ENCODE results near the gene E4F1.

The E4F1 gene

GRCh38 chr16:2246301-2246885 lies 23.0 kb downstream of the E4F1 start:
- no peak overlapping the region for H3K4me3 ChIP-seq
- no peak for TF ChIP-seq CTCF (IDR thresholded peaks at IDR 0.05)
- no peak overlapping the region for H3K27ac ChIP-seq
- DNase-seq (ENCODE audit: low spot score) = no peak

GRCh38 chr16:2250652-2251295 lies 27.4 kb downstream of the E4F1 start:
- no peak for DNase-seq (ENCODE audit: low spot score)
- TF ChIP-seq CTCF (IDR thresholded peaks at IDR 0.05) = no peak
- Histone ChIP-seq H3K27ac (peak overlapping the region; percentile 80 to 98), H3K4me3 (peak overlapping the region; percentile 96)

- H3K27ac ChIP-seq = peak within 1 kb of the TSS; percentile 80 to 98
- DNase-seq (ENCODE audit: low spot score) = peak; percentile 96
- TF ChIP-seq CTCF (IDR thresholded peaks at IDR 0.05) = peak; percentile 58
These were observed 28.1 kb downstream of the E4F1 start, which contains the start of gene ECI1 for GRCh38 chr16:2251296-2252111. TSS of gene ECI1 (minus strand) at chr16:2251587. CDS start at chr16:2251566, 21 bp downstream.

GRCh38 chr16:2252806-2253148 lies 29.4 kb downstream of the E4F1 start:
- no peak overlapping the region for H3K4me3 ChIP-seq
- TF ChIP-seq CTCF (IDR thresholded peaks at IDR 0.05) = no peak
- no peak for DNase-seq (ENCODE audit: low spot score)
- no peak overlapping the region for H3K27ac ChIP-seq

More at GRCh38 chr16:2251296-2252111, 28.1 kb downstream of the E4F1 start, which contains the start of gene ECI1:
- H3K4me3 ChIP-seq = peak within 1 kb of the TSS; percentile 96

- DNase-seq (ENCODE audit: low spot score) = no peak
- no peak overlapping the region for H3K27ac ChIP-seq
These were observed 29.9 kb downstream of the E4F1 start for GRCh38 chr16:2253293-2253692.

GRCh38 chr16:2256531-2257140 lies 33.2 kb downstream of the E4F1 start:
- no peak overlapping the region for H3K4me3 ChIP-seq
- no peak overlapping the region for H3K27ac ChIP-seq
- no peak for DNase-seq (ENCODE audit: low spot score)
- no peak for TF ChIP-seq CTCF (IDR thresholded peaks at IDR 0.05)

More at GRCh38 chr16:2253293-2253692, 29.9 kb downstream of the E4F1 start:
- TF ChIP-seq CTCF (IDR thresholded peaks at IDR 0.05) = no peak
- no peak overlapping the region for H3K4me3 ChIP-seq

All from coronary artery (tissue), 2 donors.